Loucy (cell line): Measurements from ENCODE around the gene TAF3.

Experiments used
- CTCF ChIP-seq: fragments of 200-600 bp; sonication (generic); conservative IDR thresholded peaks from 2 replicates; pipeline ENCODE4 v1.5.1; 2014; ENCODE audit warnings: mild to moderate bottlenecking, antibody characterized with exemption, low read length
- EZH2phosphoT487 ChIP-seq: fragments of 200-600 bp; IDR thresholded peaks from 2 replicates; pipeline ENCODE4 v1.6.1; 2018; ENCODE audit warnings: antibody characterized with exemption, mild to moderate bottlenecking, moderate library complexity, borderline replicate concordance

DNA sequence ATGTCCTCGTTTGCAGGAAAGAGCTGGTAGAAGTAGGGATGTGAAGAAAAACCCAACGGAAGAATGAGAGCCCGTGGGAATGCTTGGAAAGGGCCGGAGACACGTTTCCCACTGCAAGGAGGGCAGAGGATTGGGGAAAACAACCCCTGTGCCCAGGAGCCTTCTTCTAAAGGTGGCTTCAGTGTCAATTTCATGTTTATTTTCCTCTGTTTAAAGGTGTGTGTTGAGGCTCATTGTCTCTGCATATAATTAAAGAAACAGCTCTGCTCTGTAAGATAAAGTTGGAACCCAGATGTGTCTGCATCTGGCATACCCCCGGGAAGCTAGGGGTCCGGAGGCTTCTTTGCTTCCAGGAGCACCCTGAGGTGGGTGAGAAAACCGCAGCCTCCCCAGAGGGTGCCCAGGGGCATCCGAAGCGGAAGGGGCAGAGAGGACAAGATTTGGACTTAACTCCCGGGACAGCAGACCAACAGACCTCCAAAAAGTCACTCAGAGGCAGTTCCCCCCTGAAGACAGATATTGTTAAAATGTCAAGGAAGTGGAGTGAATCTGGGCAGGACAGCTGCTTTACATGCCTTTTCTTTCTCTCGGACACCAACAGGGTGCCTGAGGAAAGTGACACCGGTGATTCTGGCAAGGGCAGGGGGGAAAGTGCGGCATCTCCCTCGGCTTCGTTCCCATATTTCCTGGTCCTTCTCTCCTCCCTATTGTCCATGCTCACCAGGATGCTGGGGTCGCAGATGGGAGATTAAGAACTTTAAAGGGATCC lies 227.6 kb downstream of the TAF3 start:
- TF ChIP-seq CTCF = no peak
- no peak for TF ChIP-seq EZH2phosphoT487
